HG02981 (cell line): ENCODE results near the gene SMG6.

Experiments used
- ATAC-seq: cut with Tn5 transposase; IDR thresholded peaks from one replicate; pipeline ENCODE4 v1.9.1; 2021; ENCODE audit warnings: mild to moderate bottlenecking, moderate library complexity; ENCODE audit not compliant: unreplicated experiment

Gene SMG6

DNA sequence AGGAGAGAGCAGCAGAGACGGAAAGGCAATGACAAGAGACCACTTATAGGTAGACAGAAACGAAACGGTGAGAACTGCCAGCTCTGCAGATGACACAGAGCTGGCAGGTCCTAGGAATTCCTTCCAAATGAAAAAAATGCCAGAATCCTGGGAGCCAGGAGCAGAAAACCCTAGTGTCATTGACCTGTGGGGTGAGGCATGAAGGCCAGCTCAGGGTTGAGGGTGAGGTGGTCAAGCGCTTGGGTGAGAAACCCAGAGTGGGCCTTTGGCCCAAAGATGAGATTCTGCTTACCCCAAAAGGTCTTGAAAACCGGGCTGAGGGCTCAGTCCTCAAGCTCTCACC is 239.5 kb downstream of the SMG6 start:
- ATAC-seq, result no peak

DNA sequence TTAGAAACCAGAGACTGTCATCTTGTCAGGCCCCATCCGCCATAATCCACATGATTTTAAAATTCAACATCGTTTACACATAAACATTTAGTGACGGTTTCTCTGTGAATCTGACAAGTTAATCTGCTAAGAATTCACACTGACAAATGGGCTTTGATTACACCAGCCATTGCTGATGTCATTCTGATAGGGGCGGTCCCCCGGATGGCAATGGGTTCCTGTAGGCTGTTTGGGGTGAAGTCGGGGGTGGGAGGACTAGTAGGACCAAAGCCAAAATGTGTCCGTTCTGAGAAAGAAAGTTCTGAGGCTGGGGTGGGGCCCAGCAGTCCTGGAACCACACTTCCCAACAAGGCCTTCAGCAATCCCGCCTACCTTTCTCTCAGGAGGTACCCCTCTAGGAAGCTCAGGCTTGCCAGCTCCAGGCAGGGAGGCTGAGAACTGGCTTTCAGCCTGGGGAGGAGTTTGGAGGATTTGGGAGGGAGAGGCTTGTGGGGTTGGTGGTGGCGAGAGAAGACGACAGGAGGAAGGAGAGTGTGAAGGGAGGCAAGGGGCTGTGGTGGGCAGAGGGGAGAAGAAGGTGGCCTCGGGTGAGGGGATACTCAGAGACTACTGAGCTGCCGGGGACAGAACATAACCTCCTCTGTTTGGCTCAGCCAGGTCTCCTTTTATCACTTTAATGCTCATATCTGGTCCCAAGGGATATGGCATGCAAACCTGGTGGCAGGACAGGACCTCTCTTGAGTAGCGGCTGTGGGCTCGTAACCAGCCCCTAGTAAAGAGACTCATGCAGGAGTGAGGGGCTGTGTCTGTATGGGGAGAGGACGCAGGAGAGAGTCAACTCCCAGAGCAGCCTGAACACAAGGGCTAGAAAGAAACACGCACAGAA is 240.1 kb downstream of the SMG6 start:
- no peak for ATAC-seq

DNA sequence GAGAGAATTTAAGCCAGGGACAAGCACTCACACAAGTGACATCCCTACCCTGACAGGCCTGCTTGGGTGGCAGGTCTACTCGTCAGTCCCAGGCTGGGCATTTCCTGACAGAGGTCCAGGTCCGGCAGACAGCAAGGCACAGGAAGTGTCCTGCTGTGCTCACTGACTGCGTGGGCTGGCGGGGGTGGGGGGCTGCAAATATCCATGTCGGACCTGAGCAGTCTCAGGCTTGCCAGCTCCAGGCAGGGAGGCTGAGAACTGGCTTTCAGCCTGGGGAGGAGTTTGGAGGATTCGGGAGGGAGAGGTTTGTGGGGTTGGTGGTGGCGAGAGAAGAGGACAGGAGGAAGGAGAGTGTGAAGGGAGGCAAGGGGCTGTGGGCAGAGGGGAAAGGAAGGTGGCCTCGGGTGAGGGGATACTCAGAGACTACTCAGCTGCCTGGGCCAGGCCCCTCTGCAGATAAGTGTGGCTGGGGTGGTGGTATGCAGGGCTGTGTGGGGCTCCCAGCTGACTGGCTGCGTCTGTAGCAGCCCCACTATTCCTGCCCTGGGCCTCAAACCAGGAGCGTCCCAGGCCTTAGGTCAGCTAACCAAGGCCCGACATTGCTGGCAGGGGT is 240.9 kb downstream of the SMG6 start:
- ATAC-seq, result no peak

GRCh38 chr17:2061441-2061958 is 242.1 kb downstream of the SMG6 start:
- ATAC-seq, result no peak

DNA sequence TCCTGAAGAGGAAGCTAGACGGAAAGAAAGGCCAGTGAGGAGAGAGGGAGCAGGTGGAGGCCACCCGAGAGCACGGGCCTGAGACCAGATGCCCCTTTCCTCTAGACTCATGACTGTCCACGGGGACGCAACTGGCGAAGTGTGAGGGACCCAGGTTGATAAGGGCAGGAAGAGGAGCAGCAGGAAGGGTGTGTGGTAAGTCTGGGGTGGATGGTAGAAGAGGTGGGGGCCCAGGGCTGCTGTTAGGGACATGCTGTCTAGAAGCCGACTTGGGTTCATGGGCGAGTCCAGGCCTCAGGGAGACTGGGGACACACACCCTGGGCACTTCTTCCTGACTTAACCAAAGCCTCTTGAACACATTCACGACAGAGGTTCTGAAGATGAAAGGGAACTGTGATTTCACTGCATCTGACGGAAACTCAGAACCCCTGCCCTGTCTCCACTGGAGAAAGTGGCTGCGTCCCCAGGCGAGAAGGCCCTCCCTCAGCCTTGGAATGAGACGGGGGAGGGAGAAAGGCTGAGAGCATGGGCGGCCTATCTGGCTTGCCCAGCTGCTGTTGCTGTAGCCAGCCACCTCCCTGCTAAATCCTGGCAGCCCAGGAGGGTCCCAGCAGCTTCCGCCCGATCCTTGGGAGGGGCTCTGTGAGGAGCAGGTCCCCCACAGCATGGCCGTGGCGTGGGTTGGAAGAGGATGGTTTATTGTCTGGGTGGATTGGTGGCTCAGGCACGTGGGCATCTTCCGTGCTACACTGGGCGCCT is 242.7 kb downstream of the SMG6 start:
- ATAC-seq, result no peak

GRCh38 chr17:2060385-2060658 is 243.3 kb downstream of the SMG6 start:
- no peak for ATAC-seq

- no peak for ATAC-seq
Measured at GRCh38 chr17:2059547-2060384, 243.8 kb downstream of the SMG6 start.

DNA sequence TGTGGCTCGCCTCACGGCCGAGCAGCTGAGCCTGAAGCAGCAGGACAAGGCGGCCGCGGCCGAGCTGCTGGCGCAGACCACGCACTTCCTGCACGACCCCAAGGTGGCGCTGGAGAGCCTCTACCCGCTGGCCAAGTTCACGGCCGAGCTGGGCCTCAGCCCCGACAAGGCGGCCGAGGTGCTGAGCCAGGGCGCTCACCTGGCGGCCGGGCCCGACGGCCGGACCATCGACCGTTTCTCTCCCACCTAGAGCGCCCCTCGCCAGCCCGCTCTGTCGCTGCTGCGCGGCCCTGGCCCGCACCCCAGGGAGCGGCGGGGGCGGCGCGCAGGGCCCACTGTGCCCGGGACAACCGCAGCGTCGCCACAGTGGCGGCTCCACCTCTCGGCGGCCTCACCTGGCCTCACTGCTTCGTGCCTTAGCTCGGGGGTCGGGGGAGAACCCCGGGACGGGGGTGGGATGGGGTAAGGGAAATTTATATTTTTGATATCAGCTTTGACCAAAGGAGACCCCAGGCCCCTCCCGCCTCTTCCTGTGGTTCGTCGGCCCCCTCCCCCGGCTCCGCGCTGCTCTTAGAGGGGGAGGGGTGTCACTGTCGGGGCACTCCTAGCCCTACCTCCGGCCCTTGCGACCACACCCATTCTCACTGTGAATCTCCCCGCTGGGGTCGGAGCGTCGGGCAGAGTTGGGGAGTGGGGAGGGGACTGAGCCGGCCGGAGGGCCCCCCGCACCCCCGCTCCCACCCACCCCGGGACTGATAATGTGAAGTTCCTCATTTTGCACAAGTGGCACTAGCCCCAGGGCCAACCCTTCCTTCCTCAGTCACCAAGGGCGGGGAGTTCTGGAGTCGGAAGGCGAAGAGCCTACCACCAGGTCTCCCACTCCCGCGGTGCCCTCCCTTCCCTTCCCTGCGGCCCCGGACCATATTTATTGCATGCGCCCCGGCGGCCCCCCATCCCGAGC is 244.7 kb downstream of the SMG6 start:
- no peak for ATAC-seq

DNA sequence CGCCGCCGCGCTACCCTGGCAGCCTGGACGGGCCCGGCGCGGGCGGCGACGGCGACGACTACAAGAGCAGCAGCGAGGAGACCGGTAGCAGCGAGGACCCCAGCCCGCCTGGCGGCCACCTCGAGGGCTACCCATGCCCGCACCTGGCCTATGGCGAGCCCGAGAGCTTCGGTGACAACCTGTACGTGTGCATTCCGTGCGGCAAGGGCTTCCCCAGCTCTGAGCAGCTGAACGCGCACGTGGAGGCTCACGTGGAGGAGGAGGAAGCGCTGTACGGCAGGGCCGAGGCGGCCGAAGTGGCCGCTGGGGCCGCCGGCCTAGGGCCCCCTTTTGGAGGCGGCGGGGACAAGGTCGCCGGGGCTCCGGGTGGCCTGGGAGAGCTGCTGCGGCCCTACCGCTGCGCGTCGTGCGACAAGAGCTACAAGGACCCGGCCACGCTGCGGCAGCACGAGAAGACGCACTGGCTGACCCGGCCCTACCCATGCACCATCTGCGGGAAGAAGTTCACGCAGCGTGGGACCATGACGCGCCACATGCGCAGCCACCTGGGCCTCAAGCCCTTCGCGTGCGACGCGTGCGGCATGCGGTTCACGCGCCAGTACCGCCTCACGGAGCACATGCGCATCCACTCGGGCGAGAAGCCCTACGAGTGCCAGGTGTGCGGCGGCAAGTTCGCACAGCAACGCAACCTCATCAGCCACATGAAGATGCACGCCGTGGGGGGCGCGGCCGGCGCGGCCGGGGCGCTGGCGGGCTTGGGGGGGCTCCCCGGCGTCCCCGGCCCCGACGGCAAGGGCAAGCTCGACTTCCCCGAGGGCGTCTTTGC is 245.6 kb downstream of the SMG6 start:
- ATAC-seq, result no peak

DNA sequence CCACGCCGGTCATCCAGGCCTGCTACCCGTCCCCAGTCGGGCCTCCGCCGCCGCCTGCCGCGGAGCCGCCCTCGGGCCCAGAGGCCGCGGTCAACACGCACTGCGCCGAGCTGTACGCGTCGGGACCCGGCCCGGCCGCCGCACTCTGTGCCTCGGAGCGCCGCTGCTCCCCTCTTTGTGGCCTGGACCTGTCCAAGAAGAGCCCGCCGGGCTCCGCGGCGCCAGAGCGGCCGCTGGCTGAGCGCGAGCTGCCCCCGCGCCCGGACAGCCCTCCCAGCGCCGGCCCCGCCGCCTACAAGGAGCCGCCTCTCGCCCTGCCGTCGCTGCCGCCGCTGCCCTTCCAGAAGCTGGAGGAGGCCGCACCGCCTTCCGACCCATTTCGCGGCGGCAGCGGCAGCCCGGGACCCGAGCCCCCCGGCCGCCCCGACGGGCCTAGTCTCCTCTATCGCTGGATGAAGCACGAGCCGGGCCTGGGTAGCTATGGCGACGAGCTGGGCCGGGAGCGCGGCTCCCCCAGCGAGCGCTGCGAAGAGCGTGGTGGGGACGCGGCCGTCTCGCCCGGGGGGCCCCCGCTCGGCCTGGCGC is 246.3 kb downstream of the SMG6 start:
- no peak for ATAC-seq

- no peak for ATAC-seq
Measured at GRCh38 chr17:2056206-2057174, 247.1 kb downstream of the SMG6 start.

GRCh38 chr17:2055292-2056205 is 248.0 kb downstream of the SMG6 start:
- no peak for ATAC-seq

DNA sequence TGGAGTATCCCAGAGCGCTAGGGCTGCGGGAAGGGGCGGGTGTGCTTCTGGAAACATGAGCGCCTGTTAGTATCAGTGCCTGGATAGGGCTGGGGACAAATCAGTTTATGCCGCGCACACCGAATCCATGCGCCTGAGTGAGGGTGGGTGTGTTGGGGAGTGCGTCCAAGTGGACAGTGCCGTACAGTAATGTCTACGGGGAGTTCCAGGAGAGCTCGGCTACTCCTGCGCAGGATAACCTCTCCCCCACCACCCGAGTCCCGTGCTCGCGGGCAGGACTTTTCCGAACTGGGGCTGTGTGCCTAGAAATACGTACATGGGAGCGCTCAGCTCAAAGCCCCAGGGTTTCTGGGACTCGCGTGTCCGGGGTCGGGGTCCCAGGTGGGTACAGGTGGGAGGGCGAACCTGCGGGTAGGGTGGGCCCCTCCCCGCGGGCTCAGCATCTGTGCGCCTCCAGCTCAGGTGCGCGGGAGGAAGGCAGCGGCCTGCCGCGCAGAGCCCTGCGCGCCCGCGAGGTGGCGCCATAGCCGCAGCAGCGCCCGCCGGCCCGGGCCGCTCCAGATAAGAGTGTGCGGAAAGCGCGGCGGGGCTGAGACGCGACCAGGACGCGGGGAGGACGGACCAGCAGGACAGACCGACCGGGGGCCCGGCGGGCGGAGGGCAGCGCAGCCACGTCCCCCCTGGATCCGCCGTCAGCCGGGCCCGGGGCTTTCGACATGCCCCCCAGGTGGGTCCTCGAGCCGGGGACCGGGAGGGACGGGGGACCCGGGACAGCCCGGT is 248.9 kb downstream of the SMG6 start, which contains the start of gene HIC1:
Gene HIC1 (plus strand): TSS at position 592 of the 780 bp plus-strand sequence. CDS start 1,588 bp downstream, outside the sequence.
- ATAC-seq, result peak; percentile 31

- ATAC-seq, result no peak
Measured at GRCh38 chr17:2054262-2054511, 249.4 kb downstream of the SMG6 start.

- ATAC-seq, result no peak
Measured at GRCh38 chr17:2053380-2054261, 250.0 kb downstream of the SMG6 start.
